Chondrocyte (in vitro differentiated cells): ENCODE measurements around the gene F2RL2. TPM values are rescaled to one million over a fixed set of nuclear protein-coding genes. Genes with fewer than 3 reads are reported as not detected.

Source experiments
- DNase-seq: peaks from one replicate; pipeline ENCODE4 v3.0.0; 2021; ENCODE audit warnings: mixed read lengths, low spot score
- H3K27ac Mint-ChIP-seq: one replicate; pipeline ENCODE4 v1.8.0; 2021; ENCODE audit warnings: mild to moderate bottlenecking, moderate library complexity, mixed read lengths; ENCODE audit not compliant: unreplicated experiment
- H3K27me3 Mint-ChIP-seq: 2 replicates; pipeline ENCODE4 v1.8.0; 2021; ENCODE audit warnings: low read depth, mixed read lengths
- H3K36me3 Mint-ChIP-seq: 2 replicates; pipeline ENCODE4 v1.8.0; 2021; ENCODE audit warnings: low read depth, mixed read lengths
- H3K4me1 Mint-ChIP-seq: 2 replicates; pipeline ENCODE4 v1.8.0; 2021; ENCODE audit warnings: low read depth, mild to moderate bottlenecking, mixed read lengths
- H3K4me3 Mint-ChIP-seq: one replicate; pipeline ENCODE4 v1.8.0; 2021; ENCODE audit warnings: mild to moderate bottlenecking, moderate library complexity, mixed read lengths; ENCODE audit not compliant: unreplicated experiment
- H3K9me3 Mint-ChIP-seq: 2 replicates; pipeline ENCODE4 v1.8.0; 2021; ENCODE audit warnings: low read depth, mixed read lengths
- CTCF ChIP-seq: fragments of 200-600 bp; sonication (generic); IDR thresholded peaks from 2 replicates; pipeline ENCODE4 v1.5.0; 2021; ENCODE audit warnings: antibody characterized with exemption, mild to moderate bottlenecking, moderate library complexity
- total RNA-seq: library from RNA; stranded (reverse); gene quantifications from 3 replicates; pipeline ENCODE4 v1.2.1, GENCODE V29; 2021

Gene F2RL2
- total RNA-seq, 1 donor from 2014 or later: 8.4 TPM

- Mint-ChIP-seq H3K27me3 (no peaks in the 10 kb centered on the region), H3K4me1 (peaks cover 44% of the 10 kb centered on the region), H3K27ac (peak overlapping the region; percentile 62), H3K9me3 (peaks cover 2% of the 10 kb centered on the region), H3K4me3 (no peak overlapping the region), H3K36me3 (peaks cover 2% of the 10 kb centered on the region)
- no peak for TF ChIP-seq CTCF
- DNase-seq: no peak
Measured at GRCh38 chr5:76616206-76616605, 7.0 kb downstream of the F2RL2 start.

DNA sequence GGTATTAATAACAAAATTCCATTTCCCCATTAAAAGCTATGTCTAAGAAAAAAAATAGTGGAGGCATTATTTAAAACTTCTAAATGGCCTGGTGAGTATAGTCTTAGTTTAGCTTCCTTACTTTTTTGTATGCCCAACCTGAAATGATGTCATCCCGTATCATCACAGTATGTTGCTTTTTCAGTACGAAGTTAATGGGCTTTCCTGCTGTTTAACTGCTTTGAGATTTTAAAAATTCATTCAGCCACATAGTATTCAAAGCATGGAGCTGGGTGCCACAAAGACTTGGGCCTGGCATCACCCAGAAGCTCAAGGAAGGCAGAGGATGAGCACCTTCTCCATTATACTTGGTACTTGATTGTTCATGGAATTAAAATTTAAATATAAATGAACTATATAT is 7.4 kb downstream of the F2RL2 start:
- Mint-ChIP-seq H3K36me3 (peaks cover 2% of the 10 kb centered on the region), H3K27me3 (no peaks in the 10 kb centered on the region), H3K27ac (no peak overlapping the region), H3K9me3 (peaks cover 2% of the 10 kb centered on the region), H3K4me3 (no peak overlapping the region), H3K4me1 (peaks cover 39% of the 10 kb centered on the region)
- DNase-seq: no peak
- no peak for TF ChIP-seq CTCF

- H3K27me3 Mint-ChIP-seq: no peaks in the 10 kb centered on the region
- H3K27ac Mint-ChIP-seq: no peak overlapping the region
- no peak overlapping the region for H3K4me3 Mint-ChIP-seq
- peaks cover 28% of the 10 kb centered on the region for H3K4me1 Mint-ChIP-seq
- peaks cover 2% of the 10 kb centered on the region for H3K36me3 Mint-ChIP-seq
- TF ChIP-seq CTCF: no peak
- DNase-seq: no peak
- peaks cover 2% of the 10 kb centered on the region for H3K9me3 Mint-ChIP-seq
Measured at GRCh38 chr5:76612942-76613341, 10.3 kb downstream of the F2RL2 start.

DNA sequence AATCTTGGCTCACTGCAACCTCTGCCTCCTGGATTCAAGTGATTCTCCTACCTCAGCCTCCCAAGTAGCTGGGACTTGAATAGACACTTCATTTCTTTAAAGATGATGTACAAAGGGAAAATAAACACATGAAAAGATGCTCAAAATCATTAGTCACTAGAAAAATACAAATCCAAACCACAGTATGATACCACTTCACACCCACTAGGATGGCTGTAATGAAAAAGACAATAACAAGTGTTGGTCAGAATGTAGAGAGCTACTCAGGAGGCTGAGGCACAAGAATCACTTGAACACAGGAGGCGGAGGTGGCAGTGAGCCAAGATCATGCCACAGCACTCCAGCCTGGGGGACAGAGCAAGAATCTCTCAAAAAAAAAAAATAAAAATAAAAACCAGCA is 13.0 kb downstream of the F2RL2 start:
- Mint-ChIP-seq H3K4me3 (no peak overlapping the region), H3K36me3 (no peaks in the 10 kb centered on the region), H3K9me3 (no peaks in the 10 kb centered on the region), H3K4me1 (peaks cover 17% of the 10 kb centered on the region), H3K27me3 (no peaks in the 10 kb centered on the region), H3K27ac (peak overlapping the region; percentile 14)
- no peak for DNase-seq
- no peak for TF ChIP-seq CTCF

DNA sequence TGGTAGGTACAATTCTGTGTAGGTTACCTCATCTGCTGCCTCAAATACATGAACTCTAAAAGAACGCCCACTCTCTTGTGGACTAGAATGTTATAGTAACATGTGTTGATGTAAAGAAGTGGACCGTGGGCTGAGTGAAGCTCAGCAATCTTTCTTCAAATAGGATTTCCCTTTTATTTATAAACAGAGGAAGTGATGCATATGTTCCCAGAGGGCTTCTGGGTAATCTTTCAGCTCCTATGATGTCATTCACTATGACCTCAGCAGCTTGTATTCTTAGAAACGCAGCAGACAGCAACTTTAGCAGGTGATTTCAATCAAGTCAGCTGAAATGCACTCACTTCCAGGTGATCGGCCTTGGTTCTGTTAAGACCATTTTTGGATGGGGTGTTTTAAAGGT is 14.4 kb downstream of the F2RL2 start:
- no peaks in the 10 kb centered on the region for H3K9me3 Mint-ChIP-seq
- H3K36me3 Mint-ChIP-seq: no peaks in the 10 kb centered on the region
- H3K27me3 Mint-ChIP-seq: no peaks in the 10 kb centered on the region
- no peak for DNase-seq
- H3K27ac Mint-ChIP-seq: no peak overlapping the region
- TF ChIP-seq CTCF: no peak
- H3K4me3 Mint-ChIP-seq: no peak overlapping the region
- H3K4me1 Mint-ChIP-seq: peaks cover 29% of the 10 kb centered on the region
